PFSK-1 (cell line): Measurements from ENCODE around the gene LIPI.

Experiments
- FOXP2 ChIP-seq: optimal IDR thresholded peaks from 2 replicates; pipeline ENCODE3; 2011; ENCODE audit warnings: borderline replicate concordance, control low read depth, inconsistent platforms; ENCODE audit not compliant: insufficient read depth; ENCODE audit errors: extremely low read length, extremely low read depth
- POLR2AphosphoS5 ChIP-seq: IDR thresholded peaks from 2 replicates; pipeline ENCODE4 v1.6.1; 2012; ENCODE audit warnings: low read depth, mild to moderate bottlenecking, control low read depth, low read length, moderate library complexity
- REST ChIP-seq, 2 experiments: IDR thresholded peaks; 2 replicates each; pipeline versions ENCODE4 v1.6.1 to v1.8.0; 2011 to 2012; ENCODE audit warnings: low read depth in 2 of 2, low read length in 2 of 2, control low read depth in 1 of 2, inconsistent platforms in 1 of 2, mild to moderate bottlenecking in 1 of 2, moderate library complexity in 1 of 2; ENCODE audit not compliant: insufficient read depth in 1 of 2
- SIN3A ChIP-seq: IDR thresholded peaks from 2 replicates; pipeline ENCODE4 v1.6.1; 2012; ENCODE audit warnings: mild to moderate bottlenecking, low read length, moderate library complexity, borderline replicate concordance; ENCODE audit not compliant: insufficient read depth
- TAF1 ChIP-seq: IDR thresholded peaks from 2 replicates; pipeline ENCODE4 v1.6.1; 2012; ENCODE audit warnings: low read length, control low read depth, borderline replicate concordance; ENCODE audit not compliant: insufficient read depth

Gene LIPI

DNA sequence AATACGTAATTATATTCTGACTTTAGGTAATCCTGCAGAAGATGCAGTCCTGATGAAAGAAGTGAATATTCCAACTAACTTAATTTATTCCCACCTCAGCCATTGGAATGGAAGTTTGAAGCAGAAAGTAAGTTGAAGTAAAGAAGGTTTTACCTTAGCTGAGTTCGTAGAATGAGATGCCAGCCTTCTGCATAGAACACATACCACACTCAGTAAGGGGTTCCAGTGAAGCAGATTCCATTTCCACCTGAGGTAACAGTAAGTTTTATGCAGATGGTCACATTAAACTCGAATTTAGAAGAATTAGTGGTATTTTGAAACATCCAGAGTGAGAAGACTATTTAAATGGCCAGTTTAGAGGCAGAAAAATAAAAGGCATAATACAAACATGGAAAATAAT, 25.4 kb upstream of the LIPI start:
- TF ChIP-seq TAF1 (no peak), FOXP2 (no peak), POLR2AphosphoS5 (no peak), REST (IDR thresholded peaks at IDR 0.05; ENCODE audit: insufficient read depth in 1 of 2, low read depth in 2 of 2, low read length in 2 of 2) (no peak), SIN3A (no peak)

DNA sequence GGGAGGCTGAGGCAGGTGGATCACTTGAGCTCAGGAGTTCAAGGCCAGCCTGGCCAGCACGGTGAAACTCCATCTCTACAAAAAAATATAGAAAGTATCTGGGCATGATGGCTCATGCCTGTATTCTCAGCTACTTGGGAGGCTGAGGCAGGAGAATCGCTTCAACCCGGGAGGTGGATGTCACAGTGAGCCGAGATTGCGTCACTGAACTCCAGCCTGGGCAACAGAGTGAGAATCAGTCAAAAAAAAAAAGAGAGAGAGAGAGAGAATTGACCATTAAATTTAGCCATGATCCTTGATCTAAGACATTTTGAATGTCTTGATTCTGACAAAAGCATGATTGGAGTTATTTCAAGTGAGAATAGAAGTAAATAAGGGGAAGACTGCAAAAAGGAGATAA, 24.3 kb upstream of the LIPI start:
- TF ChIP-seq POLR2AphosphoS5, result no peak

- TF ChIP-seq REST (IDR thresholded peaks at IDR 0.05; ENCODE audit: insufficient read depth in 1 of 2, low read depth in 2 of 2, low read length in 2 of 2) (no peak), TAF1 (no peak), POLR2AphosphoS5 (no peak), SIN3A (no peak), FOXP2 (no peak)
Measured at GRCh38 chr21:14229399-14229798, 18.6 kb upstream of the LIPI start.

GRCh38 chr21:14223365-14223764, 12.6 kb upstream of the LIPI start:
- no peak for TF ChIP-seq FOXP2
- no peak for TF ChIP-seq POLR2AphosphoS5
- no peak for TF ChIP-seq REST (IDR thresholded peaks at IDR 0.05; ENCODE audit: insufficient read depth in 1 of 2, low read depth in 2 of 2, low read length in 2 of 2)
- TF ChIP-seq TAF1, result no peak
- TF ChIP-seq SIN3A, result no peak

DNA sequence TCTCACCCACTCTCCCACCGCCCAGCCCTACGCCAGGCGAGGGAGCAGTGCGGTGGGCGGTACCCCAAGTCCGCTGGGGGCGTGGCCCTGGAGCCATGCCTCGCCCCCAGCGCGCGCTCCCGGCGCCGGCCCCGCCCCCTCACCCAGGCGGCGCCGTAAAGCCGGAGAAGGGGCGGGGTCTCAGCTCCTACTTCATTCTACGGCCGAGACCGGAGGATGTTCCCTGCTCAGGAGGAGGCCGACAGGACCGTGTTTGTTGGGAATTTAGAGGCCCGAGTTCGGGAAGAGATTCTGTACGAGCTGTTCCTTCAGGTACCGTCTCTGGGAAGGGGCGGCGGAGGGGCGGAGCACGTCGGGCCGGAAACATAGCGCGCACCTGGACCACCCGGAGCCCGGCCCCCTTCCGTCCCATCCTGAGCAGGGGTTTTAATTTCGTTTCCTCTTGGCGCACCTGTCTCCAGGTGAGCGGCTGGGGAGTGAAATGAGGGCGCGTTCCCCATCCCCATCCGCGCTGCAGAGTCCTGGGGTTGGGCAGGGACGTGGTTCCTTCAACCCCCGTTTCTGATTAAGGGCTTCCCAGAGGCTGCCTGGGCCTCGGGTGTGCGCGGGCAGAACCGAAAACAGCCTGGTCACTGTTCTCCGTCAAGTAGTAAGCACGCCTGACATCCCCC, 5.4 kb upstream of the LIPI start, which contains the start of gene RBM11:
Gene RBM11, plus strand, starts transcription at position 187 of the 671 bp plus-strand sequence. Its CDS starts 30 bp downstream, at position 217.
- TF ChIP-seq REST (IDR thresholded peaks at IDR 0.05; ENCODE audit: insufficient read depth in 1 of 2, low read depth in 2 of 2, low read length in 2 of 2), result no peak
- no peak for TF ChIP-seq POLR2AphosphoS5
- TF ChIP-seq TAF1, result no peak
- no peak for TF ChIP-seq SIN3A
- TF ChIP-seq FOXP2, result no peak
